Endothelial cell of umbilical vein (primary cell): ENCODE data around the gene CASD1. TPM values are rescaled to one million over a fixed set of nuclear protein-coding genes. Genes with fewer than 3 reads are reported as not detected.

Experiments
- BruUV-seq: library from RNA; stranded (reverse); fragments of 400-500 nt; replicated peaks from 2 replicates; lab custom pipeline; 2021; lab: Mats Ljungman, UMichigan
- CTCF ChIA-PET: fragments of 300-600, 350-600 bp; sonication (Branson Sonifier 250); formaldehyde crosslinking; loops from one replicate; lab custom pipeline; 2021; ENCODE audit warnings: antibody characterized with exemption, inconsistent platforms; lab: Charles Lee
- POLR2A ChIA-PET: fragments of 300-600, 350-600 bp; sonication (Branson Sonifier 250); formaldehyde crosslinking; loops from one replicate; lab custom pipeline; 2021; ENCODE audit warnings: antibody characterized with exemption, inconsistent platforms; lab: Charles Lee
- DNase-seq: peaks from one replicate; pipeline ENCODE4 v3.0.0-alpha.2; 2011; ENCODE audit warnings: low read depth, low spot score
- FAIRE-seq: peaks from 2 replicates; lab custom pipeline; 2011; peaks lifted over from hg19 to GRCh38; lab: Jason Lieb, UNC
- H2AFZ ChIP-seq: 2 replicates; pipeline ENCODE4 v1.6.0; 2012; ENCODE audit warnings: low read depth, low read length, control low read depth, inconsistent platforms
- H3K27ac ChIP-seq: 2 replicates; pipeline ENCODE4 v1.5.1; 2011; ENCODE audit warnings: low read depth, mild to moderate bottlenecking, control low read depth, low read length, moderate library complexity; ENCODE audit not compliant: insufficient read depth
- H3K27me3 ChIP-seq, 2 experiments: 2 replicates each; pipeline versions ENCODE4 v1.6.0 to v1.6.1; 2011; ENCODE audit warnings: low read length in 2 of 2, mixed read lengths in 1 of 2; ENCODE audit not compliant: control insufficient read depth in 2 of 2, insufficient read depth in 2 of 2
- H3K36me3 ChIP-seq, 2 experiments: 2 replicates in 1 of 2; 3 replicates in 1 of 2; pipeline ENCODE4 v1.5.1; 2011; ENCODE audit warnings: low read length in 2 of 2, mild to moderate bottlenecking in 1 of 2, moderate library complexity in 1 of 2; ENCODE audit not compliant: control insufficient read depth in 2 of 2, insufficient read depth in 2 of 2; ENCODE audit errors: extremely low read depth in 1 of 2
- H3K4me1 ChIP-seq: 3 replicates; pipeline ENCODE4 v1.5.1; 2011; ENCODE audit warnings: mild to moderate bottlenecking, low read length; ENCODE audit not compliant: control insufficient read depth, insufficient read depth; ENCODE audit errors: extremely low read depth
- H3K4me2 ChIP-seq: 2 replicates; pipeline ENCODE4 v1.6.1; 2011; ENCODE audit warnings: low read length, control low read depth, mixed read lengths; ENCODE audit not compliant: insufficient read depth
- H3K4me3 ChIP-seq, 3 experiments: fragments of 200-600 bp in 1 of 3; sonication (generic), shearing (Covaris generic) in 1 of 3; replicated peaks in 1 of 3; 2 replicates each; pipeline ENCODE4 v1.5.1; 2011 to 2016; ENCODE audit warnings: control low read depth in 3 of 3, low read length in 3 of 3, mild to moderate bottlenecking in 2 of 3, inconsistent platforms in 1 of 3, low read depth in 1 of 3, moderate library complexity in 1 of 3; ENCODE audit not compliant: insufficient read depth in 1 of 3
- H3K79me2 ChIP-seq: 2 replicates; pipeline ENCODE4 v1.6.0; 2012; ENCODE audit warnings: low read length, inconsistent platforms; ENCODE audit not compliant: control insufficient read depth, insufficient read depth
- H3K9ac ChIP-seq: replicated peaks from 2 replicates; pipeline ENCODE3; 2011; ENCODE audit warnings: low read length, control low read depth; ENCODE audit not compliant: insufficient read depth; ENCODE audit errors: extremely low read depth
- H3K9me1 ChIP-seq: replicated peaks from 3 replicates; pipeline ENCODE4 v1.6.0; 2011; ENCODE audit warnings: mild to moderate bottlenecking, low read length; ENCODE audit not compliant: control insufficient read depth, insufficient read depth; ENCODE audit errors: extremely low read depth
- H3K9me3 ChIP-seq: replicated peaks from 2 replicates; pipeline ENCODE4 v1.5.1; 2012; ENCODE audit warnings: low read length, inconsistent platforms; ENCODE audit not compliant: control insufficient read depth, insufficient read depth
- H4K20me1 ChIP-seq: replicated peaks from 2 replicates; pipeline ENCODE3; 2011; ENCODE audit warnings: mild to moderate bottlenecking, low read length; ENCODE audit not compliant: control insufficient read depth, insufficient read depth; ENCODE audit errors: extremely low read depth
- CTCF ChIP-seq, 2 donors: IDR thresholded peaks; 1 replicate in 1 of 2; 2 replicates in 1 of 2; pipeline ENCODE4 v1.5.1; 2011; ENCODE audit warnings: low read length in 2 of 2, mild to moderate bottlenecking in 2 of 2, moderate library complexity in 2 of 2, control low read depth in 1 of 2, inconsistent platforms in 1 of 2, low read depth in 1 of 2; ENCODE audit not compliant: insufficient read depth in 1 of 2; ENCODE audit errors: extremely low read depth in 1 of 2
- EZH2 ChIP-seq: IDR thresholded peaks from 2 replicates; pipeline ENCODE4 v1.6.1; 2012; ENCODE audit warnings: borderline replicate concordance, low read depth, mild to moderate bottlenecking, moderate library complexity, low read length, inconsistent platforms; ENCODE audit not compliant: severe bottlenecking
- FOS ChIP-seq: IDR thresholded peaks from 2 replicates; pipeline ENCODE4 v1.6.1; 2011; ENCODE audit warnings: mild to moderate bottlenecking, low read length, moderate library complexity, borderline replicate concordance; ENCODE audit not compliant: insufficient read depth
- GATA2 ChIP-seq: IDR thresholded peaks from 2 replicates; pipeline ENCODE4 v1.7.0; 2011; ENCODE audit warnings: low read depth, mild to moderate bottlenecking, moderate library complexity, mixed read lengths, low read length; ENCODE audit not compliant: insufficient read length, insufficient read depth
- JUN ChIP-seq: IDR thresholded peaks from 2 replicates; pipeline ENCODE4 v1.6.1; 2011; ENCODE audit warnings: borderline replicate concordance, low read depth; ENCODE audit not compliant: insufficient read length, insufficient read depth
- MAX ChIP-seq: IDR thresholded peaks from 2 replicates; pipeline ENCODE4 v1.6.1; 2011; ENCODE audit not compliant: insufficient read depth, insufficient read length
- MYC ChIP-seq: IDR thresholded peaks from one replicate; pipeline ENCODE4 v1.6.1; 2011; ENCODE audit warnings: mild to moderate bottlenecking, low read depth, low read length
- POLR2A ChIP-seq: IDR thresholded peaks from 2 replicates; pipeline ENCODE4 v1.6.1; 2012; ENCODE audit warnings: low read depth, mild to moderate bottlenecking, control low read depth, low read length
- POLR2AphosphoS5 ChIP-seq: IDR thresholded peaks from 2 replicates; pipeline ENCODE4 v1.6.1; 2012; ENCODE audit warnings: low read depth, mild to moderate bottlenecking, control low read depth, low read length, moderate library complexity; ENCODE audit not compliant: insufficient read depth
- dilution Hi-C: fragments of 300-500 bp; cut with MboI; formaldehyde crosslinking; loops from one replicate; pipeline ENCODE4 v1.15.0; 2019; ENCODE audit warnings: low sequenced_read_pairs; ENCODE audit not compliant: extremely low pct_ligation_motif_present
- intact Hi-C: fragments of 100-400 bp; cut with micrococcal nuclease; formaldehyde crosslinking; loops from one replicate; pipeline ENCODE4 v1.10.0; 2022
- polyA plus RNA-seq, 4 experiments: library from polyadenylated mRNA; depleted of rRNA in 3 of 4; stranded (reverse) in 3 of 4; unstranded in 1 of 4; fragments of >200 nt; gene quantifications; 2 replicates each; pipeline versions ENCODE4 v1.2.1 to v1.2.3, GENCODE V29; 2011 to 2012; ENCODE audit warnings: missing spikeins in 1 of 4
- small RNA-seq: library from RNA; depleted of rRNA; stranded (forward); fragments of <200 nt; gene quantifications from one replicate; pipeline ENCODE3, GENCODE V24; 2012; ENCODE audit warnings: low replicate concordance, low read depth; ENCODE audit not compliant: insufficient read depth, insufficient read length
- total RNA-seq: library from RNA; stranded (reverse); gene quantifications from 2 replicates; pipeline ENCODE4 v1.2.3, GENCODE V29; 2021

Gene CASD1
- total and polyA plus RNA-seq, 2 donors (not counting 3 experiments of a cell fraction or from before 2014, with no cell fraction given), result 8.6 to 16.0 TPM

GRCh38 chr7:94605031-94605430 is 95.4 kb downstream of the CASD1 start:
- TF ChIP-seq MYC (no peak), POLR2AphosphoS5 (no peak), JUN (no peak), EZH2 (no peak), CTCF (IDR thresholded peaks at IDR 0.05; ENCODE audit: extremely low read depth in 1 of 2, insufficient read depth in 1 of 2, low read depth in 1 of 2, low read length in 2 of 2) (no peak), FOS (no peak), GATA2 (no peak), MAX (no peak), POLR2A (no peak)
- Histone ChIP-seq H3K4me1 (no peaks in the 10 kb centered on the region), H3K9me3 (no peaks in the 10 kb centered on the region), H4K20me1 (no peaks in the 10 kb centered on the region), H3K9ac (no peak overlapping the region), H3K9me1 (no peaks in the 10 kb centered on the region), H3K79me2 (no peaks in the 10 kb centered on the region), H3K4me3 (no peak overlapping the region), H2AFZ (no peak overlapping the region), H3K36me3 (no peaks in the 10 kb centered on the region), H3K27me3 (no peaks in the 10 kb centered on the region), H3K4me2 (no peak overlapping the region), H3K27ac (no peak overlapping the region)
- DNase-seq (no peak), FAIRE-seq (no peak)
- ChIA-PET POLR2A (no interaction called here), CTCF (no interaction called here)
- intact Hi-C loops (loop anchor here (10.0 kb wide), 1 partner anchor 90 kb away; no protein-coding TSS in a partner anchor), dilution Hi-C loops (no loop called here)
- BruUV-seq, result no TSS peak

Small RNA genes lying within 50 kb of the gene (small RNA-seq; reads per million reads assigned to genes)
- gene RNU6-1328P, result not detected

Other genes starting within 250 kb of the CASD1 start
- gene COL1A2, start 114.9 kb upstream of the CASD1 start, total RNA-seq, result 5.6 and 40.8 TPM in 2 replicates
- gene COL1A2, start 114.9 kb upstream of the CASD1 start, polyA plus RNA-seq, result 26.9 and 28.9 TPM in 2 replicates
- gene SGCE, start 146.3 kb downstream of the CASD1 start, total RNA-seq, result 53.3 and 57.7 TPM in 2 replicates
- gene SGCE, start 146.3 kb downstream of the CASD1 start, polyA plus RNA-seq, result 37.3 and 46.8 TPM in 2 replicates